HepG2 (cell line): ENCODE results near the gene FHIT. TPM values are rescaled to one million over a fixed set of nuclear protein-coding genes. Genes with fewer than 3 reads are reported as not detected.
A peak's percentile ranks its signal among the peaks of the same experiment; 100 is the strongest.

Source experiments
- CREM ChIP-seq, 2 experiments: sonication (generic) in 1 of 2; formaldehyde crosslinking in 1 of 2; IDR thresholded peaks; 2 replicates each; pipeline versions ENCODE4 v1.4.0 to v1.6.1; 2016 to 2020; ENCODE audit warnings: antibody characterized with exemption in 1 of 2, mild to moderate bottlenecking in 1 of 2, missing genetic modification reagents in 1 of 2
- MTF1 ChIP-seq: sonication (generic); formaldehyde crosslinking; IDR thresholded peaks from 2 replicates; pipeline ENCODE4 v1.5.0; 2020; ENCODE audit warnings: missing genetic modification reagents
- MXI1 ChIP-seq: IDR thresholded peaks from 3 replicates; pipeline ENCODE4 v1.6.1; 2012; ENCODE audit warnings: low read depth, low read length, inconsistent platforms, borderline replicate concordance
- RARA ChIP-seq: IDR thresholded peaks from 2 replicates; pipeline ENCODE4 v1.6.1; 2016; ENCODE audit warnings: missing genetic modification reagents, missing compliant biosample characterization
- ZNF160 ChIP-seq: sonication (generic); formaldehyde crosslinking; IDR thresholded peaks from 2 replicates; pipeline ENCODE4 v1.8.0; 2022; ENCODE audit warnings: mild to moderate bottlenecking, inconsistent platforms, missing genetic modification reagents
- ZNF30 ChIP-seq: sonication (generic); formaldehyde crosslinking; IDR thresholded peaks from 2 replicates; pipeline ENCODE4 v1.5.0; 2020; ENCODE audit warnings: mild to moderate bottlenecking, missing genetic modification reagents
- ZNF460 ChIP-seq: sonication (generic); formaldehyde crosslinking; IDR thresholded peaks from 2 replicates; pipeline ENCODE4 v1.5.1; 2020; ENCODE audit warnings: missing genetic modification reagents, mild to moderate bottlenecking, borderline replicate concordance
- ZNF484 ChIP-seq: sonication (generic); formaldehyde crosslinking; IDR thresholded peaks from 2 replicates; pipeline ENCODE4 v1.5.1; 2020; ENCODE audit warnings: mild to moderate bottlenecking, low read depth, missing genetic modification reagents, borderline replicate concordance
- ZNF552 ChIP-seq: sonication (generic); formaldehyde crosslinking; IDR thresholded peaks from 2 replicates; pipeline ENCODE4 v1.9.0; 2022; ENCODE audit warnings: missing genetic modification reagents, mild to moderate bottlenecking, borderline replicate concordance
- ZNF556 ChIP-seq: sonication (generic); formaldehyde crosslinking; IDR thresholded peaks from 2 replicates; pipeline ENCODE4 v1.4.0; 2020; ENCODE audit warnings: mild to moderate bottlenecking, missing genetic modification reagents, borderline replicate concordance
- ZNF562 ChIP-seq: sonication (generic); formaldehyde crosslinking; IDR thresholded peaks from 2 replicates; pipeline ENCODE4 v1.8.0; 2022; ENCODE audit warnings: missing genetic modification reagents, borderline replicate concordance
- ZNF572 ChIP-seq: sonication (generic); formaldehyde crosslinking; IDR thresholded peaks from 2 replicates; pipeline ENCODE4 v1.5.1; 2020; ENCODE audit warnings: mild to moderate bottlenecking, missing genetic modification reagents
- ZNF605 ChIP-seq: sonication (generic); formaldehyde crosslinking; IDR thresholded peaks from 2 replicates; pipeline ENCODE4 v1.8.0; 2022; ENCODE audit warnings: mild to moderate bottlenecking, missing genetic modification reagents
- ZNF879 ChIP-seq: sonication (generic); formaldehyde crosslinking; IDR thresholded peaks from 2 replicates; pipeline ENCODE4 v1.8.1; 2023; ENCODE audit warnings: missing genetic modification reagents
- polyA plus RNA-seq, 8 experiments: library from polyadenylated mRNA; depleted of rRNA in 3 of 8; stranded (reverse) in 7 of 8; unstranded in 1 of 8; fragments of >200 nt; fragmentation: Illumina TruSeq in 4 of 8; extraction: Trizol in 4 of 8; gene quantifications; 2 replicates each; pipeline versions ENCODE4 v1.2.1 to v1.2.3, GENCODE V29; 2011 to 2016; ENCODE audit warnings: low read depth in 4 of 8, missing spikeins in 1 of 8, mixed read lengths in 1 of 8; ENCODE audit not compliant: insufficient read depth in 1 of 8
- total RNA-seq, 5 experiments: library from RNA; depleted of rRNA; stranded (reverse); fragments of >200 nt; fragmentation: Illumina TruSeq; extraction: Trizol; gene quantifications; 2 replicates each; pipeline ENCODE4 v1.2.3, GENCODE V29; 2016; ENCODE audit warnings: low read depth in 1 of 5
- TF ChIP-seq, protein P1 (sequence below): sonication (generic); formaldehyde crosslinking; IDR thresholded peaks from 2 replicates; pipeline ENCODE4 v1.4.0; 2020; ENCODE audit warnings: missing genetic modification reagents
- TF ChIP-seq, protein P2 (sequence below): sonication (generic); formaldehyde crosslinking; IDR thresholded peaks from 2 replicates; pipeline ENCODE4 v1.8.0; 2022; ENCODE audit warnings: missing genetic modification reagents, mild to moderate bottlenecking, borderline replicate concordance
- TF ChIP-seq, protein P3 (sequence below): sonication (generic); formaldehyde crosslinking; IDR thresholded peaks from 2 replicates; pipeline ENCODE4 v1.4.0; 2020; ENCODE audit warnings: missing genetic modification reagents, borderline replicate concordance
- TF ChIP-seq, protein P4 (sequence below): sonication (generic); formaldehyde crosslinking; IDR thresholded peaks from 2 replicates; pipeline ENCODE4 v1.5.0; 2020; ENCODE audit warnings: missing genetic modification reagents, mild to moderate bottlenecking, borderline replicate concordance
- TF ChIP-seq, protein P5 (sequence below): sonication (generic); formaldehyde crosslinking; IDR thresholded peaks from 2 replicates; pipeline ENCODE4 v1.4.0; 2020; ENCODE audit warnings: missing genetic modification reagents
- TF ChIP-seq, protein P6 (sequence below), 2 experiments: sonication (generic) in 1 of 2; formaldehyde crosslinking in 1 of 2; IDR thresholded peaks; 2 replicates each; pipeline versions ENCODE4 v1.5.1 to v1.6.1; 2011 to 2020; ENCODE audit warnings: borderline replicate concordance in 1 of 2, low read depth in 1 of 2, low read length in 1 of 2, mild to moderate bottlenecking in 1 of 2, missing genetic modification reagents in 1 of 2, moderate library complexity in 1 of 2

Gene FHIT
- total and polyA plus RNA-seq, 2 of the 13 experiments (the other 11 are each of a cell fraction or from before 2014, with no cell fraction given): 4.0 to 4.6 TPM

DNA sequence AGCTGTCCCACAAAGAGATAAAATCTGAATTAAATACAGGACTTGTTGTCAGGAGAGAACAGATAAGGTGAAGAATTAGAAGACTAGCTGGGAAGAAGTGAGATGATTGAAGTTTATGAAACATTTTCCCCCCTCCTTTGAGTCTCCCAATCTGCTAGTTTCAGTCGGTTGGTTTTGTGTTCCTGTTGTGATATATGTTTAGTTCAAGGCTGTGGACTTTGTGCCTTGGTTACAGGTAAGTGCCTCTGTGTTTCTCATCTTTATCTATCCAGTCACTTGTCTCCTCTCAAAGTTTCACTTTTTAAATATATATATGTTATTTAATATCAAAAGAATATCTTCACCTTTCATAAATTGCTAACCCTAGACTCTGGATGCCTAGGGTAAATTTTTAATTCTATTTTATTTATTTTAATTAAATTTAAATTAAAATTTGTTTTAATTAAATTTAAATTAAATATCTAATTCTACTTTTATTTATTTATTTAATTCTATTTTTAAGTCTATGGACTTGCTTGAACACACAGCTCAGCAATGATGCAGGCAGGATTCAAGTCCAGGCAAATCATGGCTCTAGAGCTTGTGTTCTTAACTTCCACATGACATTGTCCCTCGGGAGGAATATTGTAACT is 190.0 kb downstream of the FHIT start (continued):
- TF ChIP-seq ZNF562 (CRISPR knock-in tag) (no peak), ZNF160 (CRISPR knock-in tag) (no peak), ZNF552 (CRISPR knock-in tag) (no peak), ZNF30 (CRISPR knock-in tag) (no peak), RARA (CRISPR knock-in tag) (peak; percentile 73), ZNF879 (no peak), ZNF572 (CRISPR knock-in tag) (no peak), MXI1 (no peak), ZNF556 (CRISPR knock-in tag) (no peak), CREM (IDR thresholded peaks at IDR 0.05) (no peak), CREM (CRISPR knock-in tag; IDR thresholded peaks at IDR 0.05) (no peak), ZNF460 (CRISPR knock-in tag) (no peak), ZNF605 (CRISPR knock-in tag) (no peak), ZNF484 (CRISPR knock-in tag) (no peak), MTF1 (CRISPR knock-in tag) (no peak)
- TF ChIP-seq, protein P1, sequence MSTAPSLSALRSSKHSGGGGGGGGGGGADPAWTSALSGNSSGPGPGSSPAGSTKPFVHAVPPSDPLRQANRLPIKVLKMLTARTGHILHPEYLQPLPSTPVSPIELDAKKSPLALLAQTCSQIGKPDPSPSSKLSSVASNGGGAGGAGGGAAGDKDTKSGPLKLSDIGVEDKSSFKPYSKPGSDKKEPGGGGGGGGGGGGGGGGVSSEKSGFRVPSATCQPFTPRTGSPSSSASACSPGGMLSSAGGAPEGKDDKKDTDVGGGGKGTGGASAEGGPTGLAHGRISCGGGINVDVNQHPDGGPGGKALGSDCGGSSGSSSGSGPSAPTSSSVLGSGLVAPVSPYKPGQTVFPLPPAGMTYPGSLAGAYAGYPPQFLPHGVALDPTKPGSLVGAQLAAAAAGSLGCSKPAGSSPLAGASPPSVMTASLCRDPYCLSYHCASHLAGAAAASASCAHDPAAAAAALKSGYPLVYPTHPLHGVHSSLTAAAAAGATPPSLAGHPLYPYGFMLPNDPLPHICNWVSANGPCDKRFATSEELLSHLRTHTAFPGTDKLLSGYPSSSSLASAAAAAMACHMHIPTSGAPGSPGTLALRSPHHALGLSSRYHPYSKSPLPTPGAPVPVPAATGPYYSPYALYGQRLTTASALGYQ (CRISPR knock-in tag): no peak
- TF ChIP-seq, protein P2, sequence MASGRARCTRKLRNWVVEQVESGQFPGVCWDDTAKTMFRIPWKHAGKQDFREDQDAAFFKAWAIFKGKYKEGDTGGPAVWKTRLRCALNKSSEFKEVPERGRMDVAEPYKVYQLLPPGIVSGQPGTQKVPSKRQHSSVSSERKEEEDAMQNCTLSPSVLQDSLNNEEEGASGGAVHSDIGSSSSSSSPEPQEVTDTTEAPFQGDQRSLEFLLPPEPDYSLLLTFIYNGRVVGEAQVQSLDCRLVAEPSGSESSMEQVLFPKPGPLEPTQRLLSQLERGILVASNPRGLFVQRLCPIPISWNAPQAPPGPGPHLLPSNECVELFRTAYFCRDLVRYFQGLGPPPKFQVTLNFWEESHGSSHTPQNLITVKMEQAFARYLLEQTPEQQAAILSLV (CRISPR knock-in tag): no peak
- TF ChIP-seq, protein P3, sequence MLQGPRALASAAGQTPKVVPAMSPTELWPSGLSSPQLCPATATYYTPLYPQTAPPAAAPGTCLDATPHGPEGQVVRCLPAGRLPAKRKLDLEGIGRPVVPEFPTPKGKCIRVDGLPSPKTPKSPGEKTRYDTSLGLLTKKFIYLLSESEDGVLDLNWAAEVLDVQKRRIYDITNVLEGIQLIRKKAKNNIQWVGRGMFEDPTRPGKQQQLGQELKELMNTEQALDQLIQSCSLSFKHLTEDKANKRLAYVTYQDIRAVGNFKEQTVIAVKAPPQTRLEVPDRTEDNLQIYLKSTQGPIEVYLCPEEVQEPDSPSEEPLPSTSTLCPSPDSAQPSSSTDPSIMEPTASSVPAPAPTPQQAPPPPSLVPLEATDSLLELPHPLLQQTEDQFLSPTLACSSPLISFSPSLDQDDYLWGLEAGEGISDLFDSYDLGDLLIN (CRISPR knock-in tag): no peak
- TF ChIP-seq, protein P4, sequence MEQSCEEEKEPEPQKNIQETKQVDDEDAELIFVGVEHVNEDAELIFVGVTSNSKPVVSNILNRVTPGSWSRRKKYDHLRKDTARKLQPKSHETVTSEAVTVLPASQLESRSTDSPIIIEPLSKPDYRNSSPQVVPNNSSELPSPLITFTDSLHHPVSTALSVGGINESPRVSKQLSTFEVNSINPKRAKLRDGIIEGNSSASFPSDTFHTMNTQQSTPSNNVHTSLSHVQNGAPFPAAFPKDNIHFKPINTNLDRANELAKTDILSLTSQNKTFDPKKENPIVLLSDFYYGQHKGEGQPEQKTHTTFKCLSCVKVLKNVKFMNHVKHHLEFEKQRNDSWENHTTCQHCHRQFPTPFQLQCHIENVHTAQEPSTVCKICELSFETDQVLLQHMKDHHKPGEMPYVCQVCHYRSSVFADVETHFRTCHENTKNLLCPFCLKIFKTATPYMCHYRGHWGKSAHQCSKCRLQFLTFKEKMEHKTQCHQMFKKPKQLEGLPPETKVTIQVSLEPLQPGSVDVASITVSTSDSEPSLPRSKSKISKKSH (CRISPR knock-in tag): no peak
- TF ChIP-seq, protein P5, sequence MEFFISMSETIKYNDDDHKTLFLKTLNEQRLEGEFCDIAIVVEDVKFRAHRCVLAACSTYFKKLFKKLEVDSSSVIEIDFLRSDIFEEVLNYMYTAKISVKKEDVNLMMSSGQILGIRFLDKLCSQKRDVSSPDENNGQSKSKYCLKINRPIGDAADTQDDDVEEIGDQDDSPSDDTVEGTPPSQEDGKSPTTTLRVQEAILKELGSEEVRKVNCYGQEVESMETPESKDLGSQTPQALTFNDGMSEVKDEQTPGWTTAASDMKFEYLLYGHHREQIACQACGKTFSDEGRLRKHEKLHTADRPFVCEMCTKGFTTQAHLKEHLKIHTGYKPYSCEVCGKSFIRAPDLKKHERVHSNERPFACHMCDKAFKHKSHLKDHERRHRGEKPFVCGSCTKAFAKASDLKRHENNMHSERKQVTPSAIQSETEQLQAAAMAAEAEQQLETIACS (CRISPR knock-in tag): no peak
- TF ChIP-seq, protein P6, sequence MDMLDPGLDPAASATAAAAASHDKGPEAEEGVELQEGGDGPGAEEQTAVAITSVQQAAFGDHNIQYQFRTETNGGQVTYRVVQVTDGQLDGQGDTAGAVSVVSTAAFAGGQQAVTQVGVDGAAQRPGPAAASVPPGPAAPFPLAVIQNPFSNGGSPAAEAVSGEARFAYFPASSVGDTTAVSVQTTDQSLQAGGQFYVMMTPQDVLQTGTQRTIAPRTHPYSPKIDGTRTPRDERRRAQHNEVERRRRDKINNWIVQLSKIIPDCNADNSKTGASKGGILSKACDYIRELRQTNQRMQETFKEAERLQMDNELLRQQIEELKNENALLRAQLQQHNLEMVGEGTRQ (IDR thresholded peaks at IDR 0.05; ENCODE audit: low read depth, low read length): no peak
- TF ChIP-seq, protein P6 (CRISPR knock-in tag; IDR thresholded peaks at IDR 0.05; ENCODE audit: borderline replicate concordance): no peak
